Activated T-cell treated with anti-CD3 and anti-CD28 coated beads, Interleukin-2, amount 50 U/mL, for 24 hours (primary cell): ENCODE measurements around the gene STT3B.

ENCODE experiments used
- DNase-seq: peaks from one replicate; pipeline ENCODE4 v3.0.0-alpha.2; 2020
- H3K27ac Mint-ChIP-seq: 2 replicates; pipeline ENCODE4 v1.8.0; 2020; ENCODE audit warnings: mild to moderate bottlenecking, mixed read lengths
- H3K27me3 Mint-ChIP-seq: 2 replicates; pipeline ENCODE4 v1.8.0; 2020; ENCODE audit warnings: mixed read lengths
- H3K36me3 Mint-ChIP-seq: 2 replicates; pipeline ENCODE4 v1.8.0; 2020; ENCODE audit warnings: low read depth, mixed read lengths
- H3K4me1 Mint-ChIP-seq: 2 replicates; pipeline ENCODE4 v1.8.0; 2020; ENCODE audit warnings: low read depth, mixed read lengths
- H3K4me3 Mint-ChIP-seq: 2 replicates; pipeline ENCODE4 v1.8.0; 2020; ENCODE audit warnings: mild to moderate bottlenecking, moderate library complexity, mixed read lengths
- H3K9me3 Mint-ChIP-seq: 2 replicates; pipeline ENCODE4 v1.8.0; 2020; ENCODE audit warnings: mixed read lengths

The STT3B gene

GRCh38 chr3:31676556-31676955 is 143.8 kb downstream of the STT3B start:
- Mint-ChIP-seq H3K36me3 (no peaks in the 10 kb centered on the region), H3K27me3 (no peaks in the 10 kb centered on the region), H3K4me3 (no peak overlapping the region), H3K9me3 (no peaks in the 10 kb centered on the region), H3K4me1 (no peaks in the 10 kb centered on the region), H3K27ac (no peak overlapping the region)
- DNase-seq, result no peak

DNA sequence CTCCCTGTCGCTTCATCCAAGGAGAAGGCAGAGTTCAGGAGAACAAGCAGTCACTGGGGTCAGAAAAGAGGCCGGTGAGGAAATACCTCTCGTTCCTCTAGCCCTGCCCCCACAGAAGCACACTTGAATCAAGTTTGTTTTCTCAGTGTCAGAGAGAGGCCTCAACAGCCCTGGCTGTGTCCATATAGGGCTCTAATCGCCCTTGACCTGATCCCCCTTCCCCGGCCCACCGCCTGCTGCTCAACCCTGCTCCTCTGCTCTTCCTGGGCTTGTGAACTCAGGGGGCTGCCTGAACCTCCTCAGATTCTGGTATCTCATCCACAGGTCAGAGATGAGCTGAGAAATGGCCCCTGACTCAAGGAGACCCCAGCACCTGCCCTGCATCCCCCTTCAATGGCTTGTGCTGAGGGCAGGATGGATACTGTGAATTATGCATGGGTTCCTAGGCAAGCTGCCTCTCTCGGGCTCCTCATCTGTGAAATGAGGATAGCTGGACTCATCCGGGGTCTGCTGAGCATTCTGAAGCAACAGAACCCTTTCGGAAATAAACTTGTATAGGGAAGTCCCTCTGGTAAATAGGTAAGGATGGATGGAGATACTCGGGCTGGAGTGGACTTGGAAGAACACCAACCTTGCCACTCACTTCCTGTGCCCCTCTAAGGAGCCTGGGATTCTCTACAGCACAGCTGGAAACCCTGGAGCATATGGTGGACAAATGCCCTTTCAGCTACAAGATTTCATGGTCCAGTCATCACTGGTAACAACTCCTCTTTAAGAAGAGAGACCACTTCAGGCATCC is 147.5 kb downstream of the STT3B start:
- Mint-ChIP-seq H3K36me3 (no peaks in the 10 kb centered on the region), H3K27ac (no peak overlapping the region), H3K4me1 (no peaks in the 10 kb centered on the region), H3K27me3 (no peaks in the 10 kb centered on the region), H3K9me3 (no peaks in the 10 kb centered on the region), H3K4me3 (no peak overlapping the region)
- DNase-seq, result no peak
